ENCODE data around the gene C1GALT1C1L. TPM values are rescaled to one million over a fixed set of nuclear protein-coding genes. Genes with fewer than 3 reads are reported as not detected.

C1GALT1C1L gene
- total and polyA plus RNA-seq, 2 of the 13 experiments (the other 11 are each of a cell fraction or from before 2014, with no cell fraction given): 1.3 to 2.4 TPM

GRCh38 chr2:43634604-43635306 is 41.5 kb downstream of the C1GALT1C1L start (continued):
- TF ChIP-seq, protein P1, sequence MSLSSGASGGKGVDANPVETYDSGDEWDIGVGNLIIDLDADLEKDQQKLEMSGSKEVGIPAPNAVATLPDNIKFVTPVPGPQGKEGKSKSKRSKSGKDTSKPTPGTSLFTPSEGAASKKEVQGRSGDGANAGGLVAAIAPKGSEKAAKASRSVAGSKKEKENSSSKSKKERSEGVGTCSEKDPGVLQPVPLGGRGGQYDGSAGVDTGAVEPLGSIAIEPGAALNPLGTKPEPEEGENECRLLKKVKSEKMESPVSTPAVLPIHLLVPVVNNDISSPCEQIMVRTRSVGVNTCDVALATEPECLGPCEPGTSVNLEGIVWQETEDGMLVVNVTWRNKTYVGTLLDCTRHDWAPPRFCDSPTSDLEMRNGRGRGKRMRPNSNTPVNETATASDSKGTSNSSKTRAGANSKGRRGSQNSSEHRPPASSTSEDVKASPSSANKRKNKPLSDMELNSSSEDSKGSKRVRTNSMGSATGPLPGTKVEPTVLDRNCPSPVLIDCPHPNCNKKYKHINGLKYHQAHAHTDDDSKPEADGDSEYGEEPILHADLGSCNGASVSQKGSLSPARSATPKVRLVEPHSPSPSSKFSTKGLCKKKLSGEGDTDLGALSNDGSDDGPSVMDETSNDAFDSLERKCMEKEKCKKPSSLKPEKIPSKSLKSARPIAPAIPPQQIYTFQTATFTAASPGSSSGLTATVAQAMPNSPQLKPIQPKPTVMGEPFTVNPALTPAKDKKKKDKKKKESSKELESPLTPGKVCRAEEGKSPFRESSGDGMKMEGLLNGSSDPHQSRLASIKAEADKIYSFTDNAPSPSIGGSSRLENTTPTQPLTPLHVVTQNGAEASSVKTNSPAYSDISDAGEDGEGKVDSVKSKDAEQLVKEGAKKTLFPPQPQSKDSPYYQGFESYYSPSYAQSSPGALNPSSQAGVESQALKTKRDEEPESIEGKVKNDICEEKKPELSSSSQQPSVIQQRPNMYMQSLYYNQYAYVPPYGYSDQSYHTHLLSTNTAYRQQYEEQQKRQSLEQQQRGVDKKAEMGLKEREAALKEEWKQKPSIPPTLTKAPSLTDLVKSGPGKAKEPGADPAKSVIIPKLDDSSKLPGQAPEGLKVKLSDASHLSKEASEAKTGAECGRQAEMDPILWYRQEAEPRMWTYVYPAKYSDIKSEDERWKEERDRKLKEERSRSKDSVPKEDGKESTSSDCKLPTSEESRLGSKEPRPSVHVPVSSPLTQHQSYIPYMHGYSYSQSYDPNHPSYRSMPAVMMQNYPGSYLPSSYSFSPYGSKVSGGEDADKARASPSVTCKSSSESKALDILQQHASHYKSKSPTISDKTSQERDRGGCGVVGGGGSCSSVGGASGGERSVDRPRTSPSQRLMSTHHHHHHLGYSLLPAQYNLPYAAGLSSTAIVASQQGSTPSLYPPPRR (CRISPR knock-in tag; IDR thresholded peaks at IDR 0.05; ENCODE audit: borderline replicate concordance): peak; percentile 87
- TF ChIP-seq ZNF749 (CRISPR knock-in tag; IDR thresholded peaks at IDR 0.05; ENCODE audit: borderline replicate concordance) (no peak), NFIC (IDR thresholded peaks at IDR 0.05; ENCODE audit: low read length) (peak; percentile 92; the same call in 1 of the 2 replicates), ETV6 (CRISPR knock-in tag; conservative IDR thresholded peaks at IDR 0.05) (no peak), CEBPB (IDR thresholded peaks at IDR 0.05; ENCODE audit: borderline replicate concordance, low read depth, low read length) (0 out of 2 replicates have a peak, but pooled peaks have one; percentile 40), AKAP8 (CRISPR knock-in tag; IDR thresholded peaks at IDR 0.05) (no peak), MIXL1 (CRISPR knock-in tag; IDR thresholded peaks at IDR 0.05) (peak; percentile 87), ZNF101 (CRISPR knock-in tag; IDR thresholded peaks at IDR 0.05; ENCODE audit: borderline replicate concordance, low read depth) (no peak), HINFP (CRISPR knock-in tag; IDR thresholded peaks at IDR 0.05; ENCODE audit: low read depth) (no peak), HMG20A (CRISPR knock-in tag; IDR thresholded peaks at IDR 0.05; ENCODE audit: borderline replicate concordance) (peak; percentile 98), YEATS2 (CRISPR knock-in tag; IDR thresholded peaks at IDR 0.05; ENCODE audit: borderline replicate concordance) (peak; percentile 16; the same call in 1 of the 2 replicates), ZNF616 (CRISPR knock-in tag; IDR thresholded peaks at IDR 0.05; ENCODE audit: low read depth) (no peak), ZNF552 (CRISPR knock-in tag; IDR thresholded peaks at IDR 0.05; ENCODE audit: borderline replicate concordance) (no peak), SIN3B (IDR thresholded peaks at IDR 0.05; ENCODE audit: low read length) (no peak), CBX2 (IDR thresholded peaks at IDR 0.05; ENCODE audit: low read depth, low read length) (no peak), CBX2 (CRISPR knock-in tag; IDR thresholded peaks at IDR 0.05; ENCODE audit: low read depth) (no peak; the same call in 1 of the 2 replicates), ONECUT2 (CRISPR knock-in tag; IDR thresholded peaks at IDR 0.05) (no peak), NFRKB (IDR thresholded peaks at IDR 0.05) (no peak), TBX3 (IDR thresholded peaks at IDR 0.05; ENCODE audit: borderline replicate concordance) (peak; percentile 100), XBP1 (CRISPR knock-in tag; IDR thresholded peaks at IDR 0.05) (no peak)
- TF ChIP-seq, protein P2, sequence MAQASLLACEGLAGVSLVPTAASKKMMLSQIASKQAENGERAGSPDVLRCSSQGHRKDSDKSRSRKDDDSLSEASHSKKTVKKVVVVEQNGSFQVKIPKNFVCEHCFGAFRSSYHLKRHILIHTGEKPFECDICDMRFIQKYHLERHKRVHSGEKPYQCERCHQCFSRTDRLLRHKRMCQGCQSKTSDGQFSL (CRISPR knock-in tag; IDR thresholded peaks at IDR 0.05): no peak
- TF ChIP-seq, protein P3, sequence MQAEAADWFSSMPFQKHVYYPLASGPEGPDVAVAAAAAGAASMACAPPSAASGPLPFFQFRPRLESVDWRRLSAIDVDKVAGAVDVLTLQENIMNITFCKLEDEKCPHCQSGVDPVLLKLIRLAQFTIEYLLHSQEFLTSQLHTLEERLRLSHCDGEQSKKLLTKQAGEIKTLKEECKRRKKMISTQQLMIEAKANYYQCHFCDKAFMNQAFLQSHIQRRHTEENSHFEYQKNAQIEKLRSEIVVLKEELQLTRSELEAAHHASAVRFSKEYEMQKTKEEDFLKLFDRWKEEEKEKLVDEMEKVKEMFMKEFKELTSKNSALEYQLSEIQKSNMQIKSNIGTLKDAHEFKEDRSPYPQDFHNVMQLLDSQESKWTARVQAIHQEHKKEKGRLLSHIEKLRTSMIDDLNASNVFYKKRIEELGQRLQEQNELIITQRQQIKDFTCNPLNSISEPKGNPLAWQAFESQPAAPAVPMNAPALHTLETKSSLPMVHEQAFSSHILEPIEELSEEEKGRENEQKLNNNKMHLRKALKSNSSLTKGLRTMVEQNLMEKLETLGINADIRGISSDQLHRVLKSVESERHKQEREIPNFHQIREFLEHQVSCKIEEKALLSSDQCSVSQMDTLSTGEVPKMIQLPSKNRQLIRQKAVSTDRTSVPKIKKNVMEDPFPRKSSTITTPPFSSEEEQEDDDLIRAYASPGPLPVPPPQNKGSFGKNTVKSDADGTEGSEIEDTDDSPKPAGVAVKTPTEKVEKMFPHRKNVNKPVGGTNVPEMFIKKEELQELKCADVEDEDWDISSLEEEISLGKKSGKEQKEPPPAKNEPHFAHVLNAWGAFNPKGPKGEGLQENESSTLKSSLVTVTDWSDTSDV (CRISPR knock-in tag; IDR thresholded peaks at IDR 0.05): no peak
